ENCODE results near the gene SYNDIG1.

The SYNDIG1 gene

DNA sequence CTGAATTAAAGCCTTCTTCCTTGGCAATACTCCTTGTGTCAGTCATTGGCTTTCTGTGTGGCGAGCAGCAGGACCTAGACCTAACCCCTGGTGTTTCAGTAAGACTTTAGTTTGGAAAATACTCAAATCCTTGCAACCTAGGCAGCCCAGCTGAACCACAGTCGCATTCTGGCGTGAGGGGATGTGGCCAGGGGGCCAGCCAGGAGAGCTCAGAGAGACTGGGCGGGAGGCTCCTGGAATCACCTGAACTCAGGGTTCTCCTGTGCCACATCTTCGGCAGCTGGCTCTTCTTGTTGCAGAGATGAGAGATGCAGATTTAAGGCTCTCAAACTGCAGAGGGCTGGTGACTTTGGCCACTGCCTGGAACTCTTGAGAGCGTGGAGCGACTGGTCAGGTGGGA lies 102.7 kb downstream of the SYNDIG1 start:
- no peak for DNase-seq

DNA sequence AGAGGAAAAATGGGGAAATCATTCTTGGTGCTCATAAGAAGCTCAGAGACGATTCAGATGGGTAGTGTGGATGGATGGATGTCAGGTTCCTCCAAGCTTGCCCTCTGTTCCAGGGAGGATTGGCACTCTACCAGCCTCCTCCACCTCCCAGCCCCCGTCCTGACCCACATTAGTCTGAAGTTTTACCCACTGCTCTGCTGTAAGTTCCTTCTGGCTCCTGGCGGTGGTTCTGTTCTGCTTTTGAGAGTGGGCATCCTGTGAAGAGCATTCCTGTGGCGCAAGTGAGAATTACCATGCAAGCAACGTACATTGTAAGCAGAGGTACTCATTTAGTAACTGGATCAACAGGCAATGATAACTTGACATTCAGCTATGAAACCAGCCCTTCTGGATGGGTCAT lies 103.4 kb downstream of the SYNDIG1 start:
- DNase-seq: no peak

GRCh38 chr20:24573557-24573956 lies 104.1 kb downstream of the SYNDIG1 start:
- no peak for DNase-seq

DNA sequence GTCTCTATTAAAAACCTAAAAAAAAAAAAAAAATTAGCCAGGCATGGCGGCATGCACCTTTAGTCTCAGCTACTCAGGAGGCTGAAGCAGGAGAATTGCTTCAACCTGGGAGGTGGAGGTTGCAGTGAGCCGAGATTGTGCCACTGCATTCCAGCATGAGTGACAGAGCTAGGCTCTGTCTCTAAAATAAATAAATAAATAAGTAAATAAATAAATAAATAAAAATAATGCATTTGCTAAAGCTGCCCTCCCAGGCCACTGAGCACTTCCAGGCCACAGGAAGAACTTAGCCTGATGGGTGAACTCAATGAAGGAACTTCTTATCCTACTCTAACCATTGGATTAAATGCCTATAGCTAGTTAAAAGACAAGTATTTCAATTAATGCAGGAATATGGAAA lies 104.9 kb downstream of the SYNDIG1 start:
- no peak for DNase-seq

DNA sequence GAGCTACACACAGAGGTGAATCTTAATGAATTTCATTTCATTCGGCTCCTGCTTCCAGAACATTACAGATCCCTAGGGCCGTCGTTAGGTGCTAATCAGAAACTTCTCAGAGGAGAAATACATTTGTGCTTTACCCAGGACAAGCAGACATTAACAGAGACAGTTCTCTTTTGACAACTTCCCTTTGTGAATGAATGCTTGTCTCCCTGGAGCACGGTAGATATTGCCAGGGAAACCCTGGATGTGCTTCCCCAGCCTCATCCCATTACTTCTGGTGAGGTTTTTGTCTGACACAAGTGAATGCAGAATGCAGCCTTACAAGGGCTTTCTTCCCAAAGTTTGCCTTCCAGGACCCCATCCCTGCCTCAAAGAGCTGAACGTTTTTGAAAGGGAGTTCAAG lies 105.4 kb downstream of the SYNDIG1 start:
- DNase-seq: no peak

- DNase-seq: no peak
These were observed 106.4 kb downstream of the SYNDIG1 start for GRCh38 chr20:24575811-24576210.

DNA sequence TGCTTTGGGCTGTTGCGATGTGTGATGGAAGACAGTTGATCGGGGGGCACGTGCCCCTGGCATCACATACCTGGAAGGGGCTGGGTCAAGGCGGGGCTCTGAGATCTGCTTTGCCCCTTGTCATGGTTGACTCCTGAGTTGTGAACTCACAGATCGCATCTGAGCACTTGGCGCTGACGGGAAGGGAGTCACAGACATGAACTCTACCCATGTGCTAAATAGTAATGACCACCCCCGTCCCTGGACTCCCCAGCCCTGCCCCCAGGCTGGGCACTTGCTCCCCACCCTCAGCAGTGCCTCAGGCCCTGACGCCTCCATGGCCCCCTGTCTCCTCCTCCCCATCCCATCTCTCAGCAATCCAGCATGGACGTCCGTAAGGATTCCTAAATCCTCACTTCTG lies 107.0 kb downstream of the SYNDIG1 start:
- no peak for DNase-seq

DNA sequence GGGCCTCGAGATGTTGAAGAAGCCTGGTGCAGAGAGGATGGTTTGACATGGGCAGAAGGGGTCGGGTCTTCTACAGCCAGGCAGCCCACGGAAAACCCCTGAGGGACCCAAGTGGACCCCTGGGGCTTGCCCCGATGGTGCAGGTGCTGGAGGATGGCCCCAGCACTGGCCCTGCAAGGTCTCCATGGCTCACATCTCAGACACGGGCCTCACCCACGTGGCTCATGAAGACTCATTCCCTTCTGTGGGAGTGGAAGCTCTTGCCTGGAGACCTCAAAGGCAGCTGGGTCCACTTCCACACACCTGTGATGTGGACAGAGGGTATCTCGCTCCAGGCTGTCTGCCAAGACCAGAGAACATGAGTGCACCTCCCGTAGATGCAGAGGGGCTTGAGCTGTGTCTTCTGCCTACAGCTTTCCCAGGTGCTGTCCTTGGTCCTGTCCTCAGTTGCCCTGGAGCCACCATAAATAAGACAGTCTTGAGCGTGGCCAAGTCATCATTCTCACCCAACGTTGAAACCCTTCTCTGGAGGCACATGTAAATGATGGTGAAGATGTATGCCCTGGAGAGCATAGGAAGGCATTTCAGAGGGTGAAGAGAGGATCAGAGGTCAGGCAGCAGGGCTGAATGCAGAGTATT lies 108.0 kb downstream of the SYNDIG1 start:
- DNase-seq: no peak

- DNase-seq: no peak
These were observed 109.4 kb downstream of the SYNDIG1 start for GRCh38 chr20:24578567-24579415.

DNA sequence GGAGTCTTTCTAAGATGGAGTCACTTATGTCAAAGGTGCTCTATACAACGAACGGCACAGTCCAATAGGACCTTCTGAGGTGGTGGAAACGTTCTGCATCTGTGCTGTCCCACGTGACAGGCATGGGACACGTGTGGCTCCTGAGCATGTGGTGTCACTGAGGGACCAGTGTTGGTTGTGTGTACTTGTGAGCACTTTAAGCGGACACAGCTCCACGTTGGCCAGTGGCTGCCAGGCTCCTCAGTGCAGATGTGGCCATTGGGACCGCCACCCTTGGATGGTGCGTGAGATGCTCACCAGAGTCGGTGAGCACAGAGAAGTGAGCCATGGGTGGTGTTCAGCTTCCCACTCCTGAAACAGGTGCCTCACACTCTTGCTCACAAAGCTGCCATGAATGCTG lies 110.0 kb downstream of the SYNDIG1 start:
- DNase-seq: no peak

GRCh38 chr20:24580006-24580405 lies 110.6 kb downstream of the SYNDIG1 start:
- DNase-seq: no peak

GRCh38 chr20:24580855-24581254 lies 111.4 kb downstream of the SYNDIG1 start:
- no peak for DNase-seq

GRCh38 chr20:24581443-24582170 lies 112.2 kb downstream of the SYNDIG1 start:
- no peak for DNase-seq

GRCh38 chr20:24582373-24583168 lies 113.1 kb downstream of the SYNDIG1 start:
- DNase-seq: no peak

DNA sequence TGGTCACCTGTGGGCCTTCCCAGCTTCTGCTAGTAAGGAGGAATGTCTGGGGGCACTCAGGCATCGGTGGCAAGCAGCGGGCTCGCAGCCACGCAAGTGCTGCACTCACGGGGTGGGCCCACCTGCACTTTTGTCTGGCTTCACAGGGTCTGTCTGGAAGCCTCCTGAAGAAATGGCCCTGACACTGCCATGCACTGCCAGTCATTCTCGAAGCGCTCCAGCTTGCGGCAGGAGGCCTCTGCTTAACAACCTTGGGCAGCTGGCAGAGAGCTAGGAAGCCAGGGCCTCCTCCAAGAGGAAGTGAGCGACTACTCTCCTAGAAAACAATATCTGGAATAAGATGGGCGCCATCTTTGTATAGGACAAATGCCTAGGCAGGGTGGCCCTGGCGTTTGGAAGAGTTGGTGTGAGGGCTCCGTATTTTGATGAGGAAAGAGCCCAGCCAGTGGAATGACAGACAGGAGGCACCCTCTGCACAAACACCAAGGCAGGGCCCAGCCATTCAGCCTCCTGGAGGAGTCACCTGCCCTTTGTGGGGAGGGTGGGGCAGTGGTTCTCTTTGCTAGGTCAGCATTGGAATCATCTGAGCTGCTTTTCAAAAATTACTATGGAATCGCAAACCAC lies 113.9 kb downstream of the SYNDIG1 start:
- DNase-seq: no peak

- DNase-seq: no peak
These were observed 114.6 kb downstream of the SYNDIG1 start for GRCh38 chr20:24584078-24584477.

- DNase-seq: no peak
These were observed 115.3 kb downstream of the SYNDIG1 start for GRCh38 chr20:24584538-24585356.

DNA sequence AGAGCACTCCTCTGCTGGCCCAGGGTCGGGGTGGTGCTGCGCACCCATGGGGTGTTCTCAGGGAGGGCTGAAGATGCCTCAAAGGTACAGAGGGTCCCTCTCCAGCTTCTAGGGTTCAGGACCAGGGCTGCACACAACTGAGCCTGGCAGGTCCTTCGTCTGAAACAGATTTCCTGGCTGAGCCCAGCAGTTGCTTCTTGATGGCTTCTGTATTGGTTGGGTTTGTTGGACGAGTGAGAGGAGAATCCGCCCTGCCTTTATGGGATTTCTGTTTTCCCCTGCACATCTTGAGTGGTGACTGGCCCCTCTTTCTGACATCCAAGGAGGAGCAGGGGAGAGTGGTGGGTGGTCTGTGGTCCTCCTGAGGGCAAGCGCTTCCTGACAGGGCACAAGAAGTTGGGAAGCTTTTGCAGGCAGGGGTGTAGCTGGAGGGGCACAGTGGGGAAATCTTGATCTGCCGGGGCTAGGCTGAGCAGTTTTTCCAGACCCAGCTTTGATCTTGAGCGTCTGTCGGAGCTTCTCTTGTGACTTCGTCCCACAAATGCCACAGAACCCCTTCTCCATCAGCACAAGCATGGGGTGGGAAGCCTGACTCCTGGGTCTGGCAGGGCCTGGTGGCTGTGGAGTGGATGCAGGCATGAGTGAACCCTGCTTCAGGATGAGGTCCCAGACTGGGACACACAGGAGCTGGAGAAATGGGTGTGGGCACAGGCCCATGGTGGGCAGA lies 116.5 kb downstream of the SYNDIG1 start:
- DNase-seq: no peak

DNA sequence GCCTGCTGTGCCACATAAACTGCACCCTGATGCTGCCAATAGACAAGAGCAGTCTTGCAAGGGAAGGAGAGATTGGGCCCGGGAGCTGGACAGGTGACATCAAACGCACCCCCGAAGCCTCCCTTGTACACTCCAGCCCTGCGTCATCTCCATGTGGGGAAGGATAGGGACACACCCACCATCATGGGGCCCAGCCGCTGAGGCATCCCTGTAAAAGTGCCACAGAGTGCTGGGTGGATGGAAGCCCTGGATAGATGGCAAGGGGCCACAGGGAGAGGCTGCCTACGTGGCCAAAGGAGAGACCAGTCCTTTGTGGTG lies 117.1 kb downstream of the SYNDIG1 start:
- no peak for DNase-seq

DNA sequence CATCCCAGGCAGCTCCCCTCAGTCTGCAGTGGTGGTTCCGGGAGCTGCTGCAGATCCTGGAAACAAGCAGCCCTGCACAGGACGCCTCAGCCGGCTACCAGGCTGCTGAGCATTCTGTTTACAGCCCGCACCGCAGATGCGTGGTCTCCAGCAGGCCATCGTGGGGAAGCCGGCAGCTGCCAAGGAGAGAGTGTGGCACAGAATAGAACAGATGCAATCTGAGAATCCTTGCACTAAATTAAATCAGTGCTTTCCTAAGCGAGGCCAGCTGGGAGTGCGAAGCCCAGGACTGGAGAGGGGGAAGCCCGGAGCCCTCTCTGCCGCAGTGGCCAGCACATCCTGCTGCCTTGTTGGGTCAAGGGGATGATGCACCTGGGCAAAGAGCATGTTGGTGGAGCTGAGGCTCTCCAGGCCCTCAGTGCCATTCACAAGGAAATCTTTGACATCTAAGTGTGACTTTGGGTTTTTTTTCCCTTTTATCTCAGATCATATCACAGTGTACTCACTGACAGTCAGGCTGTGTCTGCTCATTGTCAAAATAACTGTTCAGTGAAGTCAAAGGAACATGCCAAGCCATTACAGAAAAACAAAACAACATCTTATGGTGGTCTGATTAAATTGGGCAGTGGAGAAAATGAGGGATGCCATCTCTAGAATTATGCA lies 118.1 kb downstream of the SYNDIG1 start:
- no peak for DNase-seq
